Stimulated activated CD4-positive, alpha-beta T cell treated with anti-CD3 and anti-CD28 coated beads, Interleukin-4, amount 100 ng/mL, for 48 hours (primary cell): ENCODE results near the gene MARK2.
"Not testable (repeated sequence)": the region's sequence is repeated elsewhere in the genome, so short reads cannot be mapped to it uniquely, and the experiment has no call there.

ENCODE experiments used
- DNase-seq, 2 donors: peaks; one replicate each; pipeline ENCODE4 v3.0.0-alpha.2; 2020; ENCODE audit warnings: low read depth in 2 of 2

The MARK2 gene

GRCh38 chr11:63838678-63839507, at the start of gene MARK2:
TSS of gene MARK2 (plus strand) at chr11:63839110. CDS start at chr11:63839507, 397 bp downstream.
- peak; percentile 99 to 100 for DNase-seq

DNA sequence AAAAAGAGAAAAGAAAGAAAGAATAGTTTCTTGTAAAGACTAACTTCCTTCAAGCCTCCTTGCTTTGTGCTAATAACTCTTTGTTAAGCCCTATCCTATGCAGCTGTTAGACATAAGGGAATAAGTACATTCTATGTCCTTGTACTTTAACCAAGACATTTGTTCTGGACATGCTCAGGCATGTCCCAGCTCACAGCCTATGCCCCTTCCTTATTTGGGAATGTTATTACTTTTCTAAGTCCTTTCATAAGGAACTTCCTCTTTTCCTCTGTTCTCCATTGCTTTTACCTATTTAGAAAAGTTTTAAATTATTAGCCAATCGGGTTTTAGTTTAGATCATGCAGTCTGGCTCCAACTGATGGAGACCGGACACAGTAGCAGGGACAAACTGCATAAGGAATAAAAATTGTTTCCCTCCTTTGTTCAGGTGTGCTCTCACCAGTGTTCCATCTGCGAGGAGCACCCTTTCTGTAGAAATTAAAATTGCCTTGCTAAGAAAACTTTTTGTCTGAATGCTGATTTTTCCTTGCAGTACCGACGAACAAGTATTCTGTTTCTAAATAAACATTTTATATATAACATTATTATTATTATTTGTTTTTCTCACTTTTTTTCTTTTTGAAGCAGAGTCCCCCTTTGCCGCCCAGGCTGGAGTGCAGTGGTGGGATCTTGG, 47.3 kb upstream of the MARK2 start:
- DNase-seq: no peak

- no peak for DNase-seq
Observed at GRCh38 chr11:63793161-63793560, 45.7 kb upstream of the MARK2 start.

- DNase-seq: no peak
Observed at GRCh38 chr11:63795066-63795465, 43.8 kb upstream of the MARK2 start.

DNA sequence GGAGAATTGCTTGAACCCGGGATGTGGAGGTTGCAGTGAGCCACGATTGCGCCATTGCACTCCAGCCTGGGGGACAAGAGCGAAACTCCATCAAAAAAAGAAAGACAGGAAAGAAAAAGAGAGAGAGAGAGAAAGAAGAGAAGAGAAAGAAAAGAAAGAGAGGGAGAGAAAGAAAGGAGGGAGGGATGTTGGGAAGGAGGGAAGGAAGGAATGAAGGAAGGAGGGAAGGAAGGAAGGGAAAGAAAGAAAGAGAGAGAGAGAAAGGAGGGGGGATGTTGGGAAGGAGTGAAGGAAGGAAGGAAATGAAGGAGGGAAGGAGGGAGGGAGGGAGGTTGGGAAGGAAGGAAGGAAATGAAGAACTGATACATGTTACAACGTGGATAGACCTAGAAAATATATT, 38.0 kb upstream of the MARK2 start:
- DNase-seq: no peak

DNA sequence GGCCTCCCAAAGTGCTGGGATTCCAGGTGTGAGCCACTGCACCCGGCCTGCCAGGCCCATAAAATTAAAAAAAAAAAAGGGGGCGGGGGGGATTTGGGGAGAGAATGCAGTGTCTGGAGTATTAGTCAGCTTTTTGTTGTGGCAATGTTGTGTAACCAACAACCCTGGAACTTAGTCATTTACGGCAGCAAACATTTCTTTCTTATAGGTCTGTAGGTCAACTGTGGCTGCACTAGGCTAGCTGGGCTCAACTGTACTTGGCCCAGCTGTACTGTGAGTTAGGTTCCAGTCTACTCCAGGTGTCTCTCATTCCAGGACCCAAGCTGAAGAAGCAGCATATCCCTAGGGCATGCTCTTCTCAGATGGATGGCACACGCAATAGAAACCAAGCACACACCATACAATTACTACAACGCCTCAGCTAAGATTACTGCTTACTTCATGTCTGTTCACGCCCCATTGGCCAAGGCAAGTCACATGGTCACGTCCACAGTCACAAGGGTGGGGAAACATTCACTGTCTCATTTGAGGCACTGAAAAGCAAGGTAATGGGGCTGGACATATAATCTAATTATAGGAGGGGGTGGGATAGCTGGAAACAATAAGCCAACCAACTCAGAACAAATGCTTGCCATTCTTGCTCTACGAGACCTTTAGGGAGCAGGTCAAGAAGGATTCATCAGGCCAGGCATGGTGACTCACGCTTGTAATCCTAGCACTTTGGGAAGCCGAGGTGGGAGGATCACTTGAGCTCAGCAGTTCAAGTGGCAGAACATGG, 36.1 kb upstream of the MARK2 start:
- no peak for DNase-seq

- no peak for DNase-seq
Observed at GRCh38 chr11:63804259-63804658, 34.7 kb upstream of the MARK2 start.

- DNase-seq: no peak
Observed at GRCh38 chr11:63805844-63806415, 33.0 kb upstream of the MARK2 start.

DNA sequence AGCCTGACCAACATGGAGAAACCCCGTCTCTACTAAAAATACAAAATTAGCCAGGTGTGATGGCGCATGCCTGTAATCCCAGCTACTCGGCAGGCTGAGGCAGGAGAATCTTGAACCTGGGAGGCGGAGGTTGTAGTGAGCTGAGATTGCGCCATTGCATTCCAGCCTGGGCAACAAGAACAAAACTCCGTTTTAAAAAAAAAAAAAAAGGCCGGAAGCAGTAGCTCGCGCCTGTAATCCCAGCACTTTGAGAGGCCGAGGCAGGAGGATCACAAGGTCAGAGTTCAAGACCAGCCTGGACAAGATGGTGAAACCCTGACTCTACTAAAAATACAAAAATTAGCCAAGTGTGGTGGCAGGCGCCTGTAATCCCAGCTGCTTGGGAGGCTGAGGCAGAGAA, 28.5 kb upstream of the MARK2 start:
- DNase-seq: not testable (repeated sequence)

DNA sequence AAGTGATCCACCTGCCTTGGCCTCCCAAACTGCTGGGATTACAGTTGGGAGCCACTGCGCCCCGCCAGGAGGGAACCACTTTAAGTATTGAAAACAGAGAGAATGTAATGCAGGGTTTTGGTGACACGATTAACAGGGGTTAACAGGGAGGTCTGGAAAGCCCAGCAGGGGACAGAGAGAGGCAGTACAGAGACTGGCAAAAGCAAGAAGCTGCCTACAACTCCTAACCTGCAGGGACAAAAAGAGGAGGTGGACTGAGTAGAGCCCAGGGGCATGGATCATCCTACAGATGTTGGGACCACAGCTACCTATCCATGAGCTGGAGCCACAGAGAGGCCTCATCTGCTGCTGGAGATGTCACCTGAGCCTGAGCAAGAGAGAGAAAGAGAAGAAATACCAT, 27.4 kb upstream of the MARK2 start:
- DNase-seq: no peak

DNA sequence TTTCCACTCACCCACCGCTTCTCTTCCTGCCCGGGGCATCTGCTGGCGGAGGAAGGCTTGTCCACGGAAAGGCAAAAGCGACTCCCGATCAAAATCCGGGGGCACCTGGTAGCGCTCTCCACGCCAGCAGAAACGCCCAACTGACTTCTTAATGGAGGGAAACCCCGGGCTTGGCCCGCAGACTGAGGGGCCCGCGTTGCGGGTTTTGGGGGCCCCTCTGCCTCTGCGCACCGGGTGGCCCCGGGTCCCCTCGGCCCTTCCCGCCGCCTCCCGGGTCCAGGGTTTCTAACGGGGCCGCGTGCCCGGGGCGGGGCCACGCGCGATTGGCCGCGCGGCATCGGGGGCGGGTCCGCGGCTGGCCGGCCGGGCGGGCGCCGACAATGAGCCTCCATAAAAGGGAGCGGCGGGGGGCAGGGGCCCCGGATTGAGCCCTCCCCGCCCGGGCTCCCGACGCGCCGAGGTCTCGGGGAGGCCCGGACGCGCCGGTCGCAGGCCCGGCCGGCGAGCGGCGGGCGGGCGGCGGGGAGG, 25.8 kb upstream of the MARK2 start, which contains the start of gene SPINDOC:
SPINDOC (plus strand) TSS at position 422 of the 528 bp plus-strand sequence. CDS start 231 bp downstream, outside the sequence.
- DNase-seq: peak; percentile 57 to 71

DNA sequence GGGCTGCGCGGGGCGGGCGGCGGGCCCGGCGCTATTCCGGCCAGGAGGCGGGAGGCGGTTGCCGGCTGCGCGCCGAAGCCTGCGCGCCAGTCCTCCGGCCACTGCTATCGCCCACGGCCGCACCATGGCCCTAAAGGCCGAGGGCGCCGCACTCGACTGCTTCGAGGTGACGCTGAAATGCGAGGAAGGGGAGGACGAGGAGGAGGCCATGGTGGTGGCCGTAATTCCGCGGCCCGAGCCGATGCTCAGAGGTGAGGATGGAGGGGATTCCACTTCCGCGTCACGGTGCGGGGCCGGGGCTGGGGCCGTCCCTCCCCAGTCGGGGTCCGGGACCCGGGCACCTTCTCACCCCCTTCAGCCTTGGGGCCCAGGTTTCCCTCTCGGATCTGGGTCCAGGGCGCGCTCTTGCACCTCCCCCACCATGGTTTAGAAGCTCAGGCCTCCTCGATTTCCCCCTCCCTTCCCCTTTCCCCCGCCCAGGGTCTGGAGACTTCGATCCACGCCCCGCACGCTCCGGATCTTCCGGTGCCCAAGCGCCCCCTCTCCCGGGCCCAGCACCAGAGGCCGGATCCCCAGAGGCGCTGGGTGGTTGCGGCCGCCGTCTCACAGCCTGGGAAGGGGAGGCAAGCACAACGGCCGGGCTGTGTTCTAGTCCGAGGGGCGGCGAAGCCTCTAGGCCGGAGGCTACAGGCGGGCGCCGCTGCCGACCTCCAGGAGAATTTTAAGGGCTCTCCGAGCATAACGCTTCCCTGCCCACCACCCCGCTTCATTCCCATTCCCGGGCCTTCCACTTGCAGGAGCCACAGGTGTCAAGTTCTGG, 25.1 kb upstream of the MARK2 start:
- peak; percentile 25 to 41 for DNase-seq

GRCh38 chr11:63814383-63814736, 24.6 kb upstream of the MARK2 start:
- DNase-seq: no peak

GRCh38 chr11:63816166-63816565, 22.7 kb upstream of the MARK2 start:
- DNase-seq: no peak

DNA sequence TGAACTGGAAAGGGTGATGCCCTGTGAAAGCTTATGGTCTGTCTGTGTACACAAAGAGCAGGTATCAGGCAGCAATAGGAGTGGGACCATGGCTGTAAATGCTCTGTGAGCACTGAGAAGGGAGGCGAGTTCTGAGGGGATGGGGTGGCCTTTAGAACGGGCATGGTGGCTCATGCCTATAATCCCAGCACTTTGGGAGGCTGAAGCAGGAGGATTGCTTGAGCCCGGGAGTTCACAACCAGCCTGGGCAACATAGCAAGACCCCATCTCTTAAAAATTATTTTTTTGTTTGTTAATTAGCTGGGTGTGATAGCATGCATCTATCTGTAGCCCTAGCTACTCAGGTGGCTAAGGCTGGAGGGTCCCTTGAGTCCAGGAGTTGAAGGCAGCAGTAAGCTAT, 22.2 kb upstream of the MARK2 start:
- DNase-seq: no peak

DNA sequence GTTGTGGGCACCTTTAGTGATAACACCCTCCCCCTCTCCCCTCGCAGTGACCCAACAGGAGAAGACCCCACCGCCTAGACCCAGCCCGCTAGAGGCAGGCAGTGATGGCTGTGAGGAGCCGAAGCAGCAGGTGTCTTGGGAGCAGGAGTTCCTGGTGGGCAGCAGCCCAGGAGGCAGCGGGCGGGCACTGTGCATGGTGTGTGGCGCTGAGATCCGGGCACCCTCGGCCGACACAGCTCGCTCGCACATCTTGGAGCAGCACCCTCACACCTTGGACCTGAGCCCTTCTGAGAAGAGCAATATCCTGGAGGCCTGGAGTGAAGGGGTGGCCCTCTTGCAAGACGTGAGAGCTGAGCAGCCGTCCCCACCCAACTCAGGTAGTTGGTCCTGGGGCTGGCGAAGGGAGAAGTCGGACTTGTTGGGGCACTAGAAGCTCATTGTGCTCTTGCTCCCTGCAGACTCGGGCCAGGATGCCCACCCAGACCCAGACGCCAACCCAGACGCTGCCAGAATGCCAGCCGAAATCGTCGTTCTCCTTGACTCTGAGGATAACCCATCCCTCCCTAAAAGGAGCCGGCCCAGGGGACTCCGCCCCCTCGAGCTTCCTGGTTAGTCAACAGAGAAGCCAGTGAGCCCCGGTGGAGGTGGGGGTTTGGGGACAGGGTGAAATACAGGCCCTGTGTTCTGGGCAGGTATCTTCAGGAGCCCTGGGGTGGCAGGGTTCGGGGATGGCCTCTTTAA, 21.0 kb upstream of the MARK2 start:
- no peak for DNase-seq

DNA sequence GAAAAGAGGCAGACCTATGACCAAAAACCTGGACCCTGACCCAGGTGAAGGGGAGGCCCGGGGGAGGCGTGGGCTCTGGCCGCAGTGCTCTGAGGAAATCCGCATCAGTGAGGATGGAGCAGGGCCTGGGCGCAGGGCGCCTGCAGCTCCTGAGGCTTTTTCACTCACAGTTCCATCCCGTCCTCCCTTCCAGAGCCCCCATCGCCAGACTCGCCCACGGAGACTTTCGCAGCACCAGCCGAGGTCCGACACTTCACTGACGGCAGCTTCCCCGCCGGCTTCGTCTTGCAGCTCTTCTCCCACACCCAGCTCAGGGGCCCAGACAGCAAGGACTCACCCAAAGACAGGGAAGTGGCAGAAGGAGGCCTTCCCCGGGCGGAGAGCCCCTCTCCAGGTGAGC, 20.3 kb upstream of the MARK2 start:
- DNase-seq: no peak

GRCh38 chr11:63821411-63821810, 17.5 kb upstream of the MARK2 start:
- no peak for DNase-seq

DNA sequence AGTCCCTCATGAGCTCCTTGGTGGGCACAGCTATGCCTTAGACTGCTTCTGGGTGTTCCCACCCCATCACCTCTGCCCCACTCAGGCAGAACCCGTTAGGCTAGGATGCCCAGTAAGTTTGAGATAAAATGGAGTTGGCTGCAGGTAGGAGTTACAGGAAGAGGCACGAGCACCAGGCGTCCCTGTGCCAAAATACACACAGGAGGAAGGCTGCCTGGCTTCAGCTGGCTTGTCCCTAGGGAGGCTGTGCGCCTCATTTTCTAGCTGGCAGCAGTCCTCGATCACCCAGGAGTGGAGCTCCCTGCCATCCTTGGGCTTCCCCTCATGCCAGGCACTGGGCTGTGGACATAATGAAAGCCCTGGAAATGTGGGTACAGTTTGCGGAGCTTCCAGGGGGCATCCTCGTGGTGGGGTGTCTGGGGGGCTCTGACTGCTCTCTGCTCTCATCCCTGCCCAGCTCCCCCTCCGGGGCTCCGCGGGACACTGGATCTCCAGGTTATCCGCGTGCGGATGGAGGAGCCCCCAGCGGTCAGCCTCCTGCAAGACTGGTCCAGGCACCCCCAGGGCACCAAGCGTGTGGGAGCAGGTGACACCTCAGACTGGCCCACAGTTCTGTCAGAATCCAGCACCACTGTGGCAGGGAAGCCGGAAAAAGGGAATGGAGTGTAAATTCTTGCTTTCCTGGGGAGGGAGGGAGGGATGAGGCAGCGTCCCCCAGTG, 12.3 kb upstream of the MARK2 start:
- DNase-seq: no peak
